ENCODE measurements around the gene VAMP3. TPM values are rescaled to one million over a fixed set of nuclear protein-coding genes. Genes with fewer than 3 reads are reported as not detected.

VAMP3 gene
- total and polyA plus RNA-seq, 3 experiments from 2014 or later = 27.3 to 41.7 (median 32.5) TPM

GRCh38 chr1:7733276-7733675, 37.8 kb upstream of the VAMP3 start:
- no peak for DNase-seq
- Histone ChIP-seq H3K4me3 (ENCODE audit: low read length) (no peak overlapping the region), H3K27me3 (ENCODE audit: insufficient read depth, low read length, poor library complexity, severe bottlenecking) (peaks cover 3% of the 10 kb centered on the region), H3K27ac (ENCODE audit: low read depth, low read length) (no peak overlapping the region), H3K4me1 (ENCODE audit: insufficient read depth, low read length) (no peaks in the 10 kb centered on the region), H3K36me3 (ENCODE audit: insufficient read depth, low read length) (no peaks in the 10 kb centered on the region), H3K9me3 (ENCODE audit: low read length) (no peaks in the 10 kb centered on the region)
- ChIA-PET POLR2A (no interaction called here), CTCF (no interaction called here)
- H3K4me3 Mint-ChIP-seq = no peak overlapping the region
- peaks cover 0 to 3% (median 0%) of the 10 kb centered on the region in 5 donors for H3K9me3 Mint-ChIP-seq
- peak overlapping the region in 1 of 8 donors; percentile 59 for H3K27ac Mint-ChIP-seq
- H3K4me1 Mint-ChIP-seq = no peaks in the 10 kb centered on the region
- H3K27me3 Mint-ChIP-seq = peaks cover 9 to 43% of the 10 kb centered on the region in 2 donors
- H3K36me3 Mint-ChIP-seq = peaks cover 0 to 1% (median 0%) of the 10 kb centered on the region in 3 donors

GRCh38 chr1:7738044-7738443, 33.1 kb upstream of the VAMP3 start:
- Mint-ChIP-seq H3K36me3 (peaks cover 0 to 15% (median 0%) of the 10 kb centered on the region in 3 donors), H3K27ac (no peak overlapping the region), H3K9me3 (no peaks in the 10 kb centered on the region), H3K4me1 (peaks cover 0 to 5% (median 3%) of the 10 kb centered on the region in 3 donors), H3K27me3 (peaks cover 10 to 32% of the 10 kb centered on the region in 2 donors), H3K4me3 (no peak overlapping the region)
- no peaks in the 10 kb centered on the region for H3K4me1 ChIP-seq (ENCODE audit: insufficient read depth, low read length)
- peaks cover 3% of the 10 kb centered on the region for H3K27me3 ChIP-seq (ENCODE audit: insufficient read depth, low read length, poor library complexity, severe bottlenecking)
- ChIA-PET CTCF (no interaction called here), POLR2A (no interaction called here)
- H3K9me3 ChIP-seq (ENCODE audit: low read length) = no peaks in the 10 kb centered on the region
- DNase-seq = no peak
- H3K36me3 ChIP-seq (ENCODE audit: insufficient read depth, low read length) = no peaks in the 10 kb centered on the region
- no peak overlapping the region for H3K27ac ChIP-seq (ENCODE audit: low read depth, low read length)
- no peak overlapping the region for H3K4me3 ChIP-seq (ENCODE audit: low read length)

GRCh38 chr1:7743346-7743745, 27.8 kb upstream of the VAMP3 start:
- Histone ChIP-seq H3K4me1 (ENCODE audit: insufficient read depth, low read length) (no peaks in the 10 kb centered on the region), H3K4me3 (ENCODE audit: low read length) (no peak overlapping the region), H3K9me3 (ENCODE audit: low read length) (no peaks in the 10 kb centered on the region), H3K36me3 (ENCODE audit: insufficient read depth, low read length) (no peaks in the 10 kb centered on the region), H3K27ac (ENCODE audit: low read depth, low read length) (no peak overlapping the region), H3K27me3 (ENCODE audit: insufficient read depth, low read length, poor library complexity, severe bottlenecking) (no peaks in the 10 kb centered on the region)
- H3K27me3 Mint-ChIP-seq = peaks cover 7 to 12% of the 10 kb centered on the region in 2 donors
- no peak overlapping the region for H3K4me3 Mint-ChIP-seq
- CTCF ChIA-PET = interaction anchor here (2.4 kb wide), 1 partner anchor 9 kb away, joined by 12 read pairs; no protein-coding TSS in a partner anchor
- peaks cover 3 to 7% (median 5%) of the 10 kb centered on the region in 3 donors for H3K4me1 Mint-ChIP-seq
- DNase-seq = no peak
- POLR2A ChIA-PET = no interaction called here
- H3K9me3 Mint-ChIP-seq = no peaks in the 10 kb centered on the region
- H3K27ac Mint-ChIP-seq = no peak overlapping the region
- peaks cover 0 to 15% (median 0%) of the 10 kb centered on the region in 3 donors for H3K36me3 Mint-ChIP-seq

GRCh38 chr1:7744882-7745281, 26.2 kb upstream of the VAMP3 start:
- no peak overlapping the region for H3K27ac ChIP-seq (ENCODE audit: low read depth, low read length)
- no peak for DNase-seq
- no peaks in the 10 kb centered on the region for H3K4me1 ChIP-seq (ENCODE audit: insufficient read depth, low read length)
- Mint-ChIP-seq H3K4me3 (no peak overlapping the region), H3K27me3 (peaks cover 3 to 6% of the 10 kb centered on the region in 2 donors), H3K9me3 (no peaks in the 10 kb centered on the region), H3K27ac (peak overlapping the region in 1 of 8 donors; percentile 88), H3K36me3 (peaks cover 0 to 1% (median 0%) of the 10 kb centered on the region in 3 donors), H3K4me1 (peaks cover 5 to 12% (median 5%) of the 10 kb centered on the region in 3 donors)
- ChIA-PET CTCF (interaction anchor here (0.8 to 2.0 kb wide), 2 partner anchors 13 to 77 kb away, joined by 3 to 4 read pairs; no protein-coding TSS in a partner anchor), POLR2A (no interaction called here)
- no peak overlapping the region for H3K4me3 ChIP-seq (ENCODE audit: low read length)
- no peaks in the 10 kb centered on the region for H3K27me3 ChIP-seq (ENCODE audit: insufficient read depth, low read length, poor library complexity, severe bottlenecking)
- H3K9me3 ChIP-seq (ENCODE audit: low read length) = no peaks in the 10 kb centered on the region
- H3K36me3 ChIP-seq (ENCODE audit: insufficient read depth, low read length) = no peaks in the 10 kb centered on the region

GRCh38 chr1:7745783-7746182, 25.3 kb upstream of the VAMP3 start:
- H3K27ac Mint-ChIP-seq = peak overlapping the region in 2 of 8 donors; percentile 1 to 41
- Histone ChIP-seq H3K27me3 (ENCODE audit: insufficient read depth, low read length, poor library complexity, severe bottlenecking) (no peaks in the 10 kb centered on the region), H3K4me1 (ENCODE audit: insufficient read depth, low read length) (no peaks in the 10 kb centered on the region), H3K36me3 (ENCODE audit: insufficient read depth, low read length) (no peaks in the 10 kb centered on the region), H3K4me3 (ENCODE audit: low read length) (no peak overlapping the region), H3K27ac (ENCODE audit: low read depth, low read length) (no peak overlapping the region), H3K9me3 (ENCODE audit: low read length) (no peaks in the 10 kb centered on the region)
- ChIA-PET POLR2A (no interaction called here), CTCF (interaction anchor here (2.0 kb wide), 1 partner anchor 78 kb away, joined by 4 read pairs; no protein-coding TSS in a partner anchor)
- H3K27me3 Mint-ChIP-seq = peaks cover 3 to 6% of the 10 kb centered on the region in 2 donors
- DNase-seq = no peak
- H3K4me1 Mint-ChIP-seq = peaks cover 4 to 12% (median 7%) of the 10 kb centered on the region in 3 donors
- H3K4me3 Mint-ChIP-seq = no peak overlapping the region
- H3K9me3 Mint-ChIP-seq = no peaks in the 10 kb centered on the region
- H3K36me3 Mint-ChIP-seq = no peaks in the 10 kb centered on the region

- no peak for DNase-seq
- Histone ChIP-seq H3K27ac (ENCODE audit: low read depth, low read length) (no peak overlapping the region), H3K4me1 (ENCODE audit: insufficient read depth, low read length) (no peaks in the 10 kb centered on the region), H3K9me3 (ENCODE audit: low read length) (no peaks in the 10 kb centered on the region), H3K4me3 (ENCODE audit: low read length) (no peak overlapping the region), H3K36me3 (ENCODE audit: insufficient read depth, low read length) (no peaks in the 10 kb centered on the region), H3K27me3 (ENCODE audit: insufficient read depth, low read length, poor library complexity, severe bottlenecking) (no peaks in the 10 kb centered on the region)
- Mint-ChIP-seq H3K36me3 (no peaks in the 10 kb centered on the region), H3K4me3 (peak overlapping the region in 1 of 7 donors; percentile 66), H3K27me3 (peaks cover 3 to 6% of the 10 kb centered on the region in 2 donors), H3K9me3 (no peaks in the 10 kb centered on the region), H3K27ac (peak overlapping the region in 4 of 8 donors; percentile 11 to 73 (median 42)), H3K4me1 (peaks cover 11 to 27% (median 21%) of the 10 kb centered on the region in 3 donors)
- ChIA-PET POLR2A (interaction anchor here (0.7 kb wide), 1 partner anchor 1554 kb away, joined by 6 read pairs; no protein-coding TSS in a partner anchor), CTCF (interaction anchor here (9.0 kb wide), 1 partner anchor 81 kb away, joined by 214 read pairs; no protein-coding TSS in a partner anchor)
These were observed 23.5 kb upstream of the VAMP3 start for GRCh38 chr1:7747605-7748004.

GRCh38 chr1:7749126-7749525, 22.0 kb upstream of the VAMP3 start:
- DNase-seq = no peak
- no peak overlapping the region for H3K27ac Mint-ChIP-seq
- Histone ChIP-seq H3K27ac (ENCODE audit: low read depth, low read length) (no peak overlapping the region), H3K4me1 (ENCODE audit: insufficient read depth, low read length) (peaks cover 4% of the 10 kb centered on the region), H3K9me3 (ENCODE audit: low read length) (no peaks in the 10 kb centered on the region), H3K4me3 (ENCODE audit: low read length) (no peak overlapping the region), H3K27me3 (ENCODE audit: insufficient read depth, low read length, poor library complexity, severe bottlenecking) (no peaks in the 10 kb centered on the region), H3K36me3 (ENCODE audit: insufficient read depth, low read length) (no peaks in the 10 kb centered on the region)
- POLR2A ChIA-PET = no interaction called here
- peaks cover 25 to 43% (median 36%) of the 10 kb centered on the region in 3 donors for H3K4me1 Mint-ChIP-seq
- no peak overlapping the region for H3K4me3 Mint-ChIP-seq
- no peaks in the 10 kb centered on the region for H3K9me3 Mint-ChIP-seq
- H3K27me3 Mint-ChIP-seq = peaks cover 3 to 4% of the 10 kb centered on the region in 2 donors
- CTCF ChIA-PET = interaction anchor here (9.0 kb wide), 1 partner anchor 82 kb away, joined by 214 read pairs; no protein-coding TSS in a partner anchor
- H3K36me3 Mint-ChIP-seq = no peaks in the 10 kb centered on the region

GRCh38 chr1:7751174-7751573, 19.9 kb upstream of the VAMP3 start:
- ChIA-PET POLR2A (interaction anchor here (0.6 kb wide), 1 partner anchor 16 kb away, joined by 3 read pairs; no protein-coding TSS in a partner anchor), CTCF (interaction anchor here (1.5 to 9.0 kb wide), 4 partner anchors 9 to 84 kb away, joined by 3 to 214 read pairs (median 12); no protein-coding TSS in a partner anchor)
- DNase-seq = no peak
- Histone ChIP-seq H3K27ac (ENCODE audit: low read depth, low read length) (no peak overlapping the region), H3K9me3 (ENCODE audit: low read length) (no peaks in the 10 kb centered on the region), H3K27me3 (ENCODE audit: insufficient read depth, low read length, poor library complexity, severe bottlenecking) (no peaks in the 10 kb centered on the region), H3K36me3 (ENCODE audit: insufficient read depth, low read length) (no peaks in the 10 kb centered on the region), H3K4me3 (ENCODE audit: low read length) (no peak overlapping the region), H3K4me1 (ENCODE audit: insufficient read depth, low read length) (peaks cover 4% of the 10 kb centered on the region)
- Mint-ChIP-seq H3K27me3 (peaks cover 4% of the 10 kb centered on the region in 2 donors), H3K36me3 (no peaks in the 10 kb centered on the region), H3K4me1 (peaks cover 27 to 45% (median 39%) of the 10 kb centered on the region in 3 donors), H3K27ac (peak overlapping the region in 2 of 8 donors; percentile 16 to 65), H3K9me3 (no peaks in the 10 kb centered on the region), H3K4me3 (no peak overlapping the region)
